OCI-LY3 (cell line): Measurements from ENCODE around the gene EVA1A.

Experiments used
- H2AFZ ChIP-seq: fragments of 200-600, 300-600 bp; shearing (Covaris generic); 2 replicates; pipeline ENCODE4 v1.6.0; 2014; ENCODE audit warnings: antibody characterized with exemption, low read depth, low read length
- H3K27ac ChIP-seq: fragments of 200-600, 300-600 bp; sonication (generic); 2 replicates; pipeline ENCODE4 v1.5.1; 2014; ENCODE audit warnings: mild to moderate bottlenecking, low read length, moderate library complexity, mixed read lengths
- H3K27me3 ChIP-seq: fragments of 200-600, 300-600 bp; sonication (generic); 2 replicates; pipeline ENCODE4 v1.6.1; 2014; ENCODE audit warnings: low read depth, low read length, mixed read lengths
- H3K36me3 ChIP-seq: fragments of 200-600, 300-600 bp; sonication (generic); replicated peaks from 2 replicates; pipeline ENCODE3; 2014; ENCODE audit warnings: low read depth, low read length, mixed read lengths
- H3K4me1 ChIP-seq: fragments of 300-600, 200-600 bp; sonication (generic); 2 replicates; pipeline ENCODE4 v1.6.1; 2014; ENCODE audit warnings: low read length, mixed read lengths
- H3K4me2 ChIP-seq: fragments of 200-600, 300-600 bp; sonication (generic); 2 replicates; pipeline ENCODE4 v1.6.1; 2014; ENCODE audit warnings: low read length, mixed read lengths
- H3K4me3 ChIP-seq: fragments of 300-600, 200-600 bp; sonication (generic); 2 replicates; pipeline ENCODE4 v1.5.1; 2014; ENCODE audit warnings: antibody characterized with exemption, mild to moderate bottlenecking, low read length, moderate library complexity
- H3K79me2 ChIP-seq: fragments of 300-600, 200-600 bp; shearing (Covaris generic); 2 replicates; pipeline ENCODE4 v1.6.1; 2014; ENCODE audit warnings: mild to moderate bottlenecking, low read length, mixed read lengths
- H3K9ac ChIP-seq: fragments of 300-600, 200-600 bp; shearing (Covaris generic); 2 replicates; pipeline ENCODE4 v1.6.0; 2014; ENCODE audit warnings: mild to moderate bottlenecking, low read length, moderate library complexity
- H3K9me3 ChIP-seq: fragments of 200-600, 300-600 bp; shearing (Covaris generic); 2 replicates; pipeline ENCODE4 v1.6.1; 2014; ENCODE audit warnings: low read length, mixed read lengths; ENCODE audit not compliant: insufficient read depth
- H4K20me1 ChIP-seq: fragments of 200-600, 300-600 bp; sonication (generic); 2 replicates; pipeline ENCODE4 v1.6.1; 2016; ENCODE audit warnings: low read length, mixed read lengths; ENCODE audit not compliant: insufficient read depth
- EZH2phosphoT487 ChIP-seq: fragments of 200-600 bp; shearing (Covaris generic); IDR thresholded peaks from 2 replicates; pipeline ENCODE4 v1.6.1; 2018; ENCODE audit warnings: antibody characterized with exemption, mixed run types, low read depth
- TF ChIP-seq, protein P1 (sequence below): fragments of 200-600, 300-600 bp; sonication (generic); IDR thresholded peaks from 2 replicates; pipeline ENCODE4 v1.5.1; 2014; ENCODE audit warnings: antibody characterized with exemption, low read length, low read depth

The EVA1A gene

GRCh38 chr2:75517547-75518230 lies 43.0 kb downstream of the EVA1A start:
- H3K4me1 ChIP-seq, result no peaks in the 10 kb centered on the region
- H3K79me2 ChIP-seq, result no peaks in the 10 kb centered on the region
- no peak overlapping the region for H3K4me3 ChIP-seq
- H3K4me2 ChIP-seq, result no peak overlapping the region
- TF ChIP-seq, protein P1, sequence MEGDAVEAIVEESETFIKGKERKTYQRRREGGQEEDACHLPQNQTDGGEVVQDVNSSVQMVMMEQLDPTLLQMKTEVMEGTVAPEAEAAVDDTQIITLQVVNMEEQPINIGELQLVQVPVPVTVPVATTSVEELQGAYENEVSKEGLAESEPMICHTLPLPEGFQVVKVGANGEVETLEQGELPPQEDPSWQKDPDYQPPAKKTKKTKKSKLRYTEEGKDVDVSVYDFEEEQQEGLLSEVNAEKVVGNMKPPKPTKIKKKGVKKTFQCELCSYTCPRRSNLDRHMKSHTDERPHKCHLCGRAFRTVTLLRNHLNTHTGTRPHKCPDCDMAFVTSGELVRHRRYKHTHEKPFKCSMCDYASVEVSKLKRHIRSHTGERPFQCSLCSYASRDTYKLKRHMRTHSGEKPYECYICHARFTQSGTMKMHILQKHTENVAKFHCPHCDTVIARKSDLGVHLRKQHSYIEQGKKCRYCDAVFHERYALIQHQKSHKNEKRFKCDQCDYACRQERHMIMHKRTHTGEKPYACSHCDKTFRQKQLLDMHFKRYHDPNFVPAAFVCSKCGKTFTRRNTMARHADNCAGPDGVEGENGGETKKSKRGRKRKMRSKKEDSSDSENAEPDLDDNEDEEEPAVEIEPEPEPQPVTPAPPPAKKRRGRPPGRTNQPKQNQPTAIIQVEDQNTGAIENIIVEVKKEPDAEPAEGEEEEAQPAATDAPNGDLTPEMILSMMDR, result no peak
- no peak overlapping the region for H3K9ac ChIP-seq
- H4K20me1 ChIP-seq, result no peaks in the 10 kb centered on the region
- no peaks in the 10 kb centered on the region for H3K36me3 ChIP-seq
- no peak overlapping the region for H3K27ac ChIP-seq
- no peaks in the 10 kb centered on the region for H3K27me3 ChIP-seq
- no peak overlapping the region for H2AFZ ChIP-seq
- no peaks in the 10 kb centered on the region for H3K9me3 ChIP-seq

DNA sequence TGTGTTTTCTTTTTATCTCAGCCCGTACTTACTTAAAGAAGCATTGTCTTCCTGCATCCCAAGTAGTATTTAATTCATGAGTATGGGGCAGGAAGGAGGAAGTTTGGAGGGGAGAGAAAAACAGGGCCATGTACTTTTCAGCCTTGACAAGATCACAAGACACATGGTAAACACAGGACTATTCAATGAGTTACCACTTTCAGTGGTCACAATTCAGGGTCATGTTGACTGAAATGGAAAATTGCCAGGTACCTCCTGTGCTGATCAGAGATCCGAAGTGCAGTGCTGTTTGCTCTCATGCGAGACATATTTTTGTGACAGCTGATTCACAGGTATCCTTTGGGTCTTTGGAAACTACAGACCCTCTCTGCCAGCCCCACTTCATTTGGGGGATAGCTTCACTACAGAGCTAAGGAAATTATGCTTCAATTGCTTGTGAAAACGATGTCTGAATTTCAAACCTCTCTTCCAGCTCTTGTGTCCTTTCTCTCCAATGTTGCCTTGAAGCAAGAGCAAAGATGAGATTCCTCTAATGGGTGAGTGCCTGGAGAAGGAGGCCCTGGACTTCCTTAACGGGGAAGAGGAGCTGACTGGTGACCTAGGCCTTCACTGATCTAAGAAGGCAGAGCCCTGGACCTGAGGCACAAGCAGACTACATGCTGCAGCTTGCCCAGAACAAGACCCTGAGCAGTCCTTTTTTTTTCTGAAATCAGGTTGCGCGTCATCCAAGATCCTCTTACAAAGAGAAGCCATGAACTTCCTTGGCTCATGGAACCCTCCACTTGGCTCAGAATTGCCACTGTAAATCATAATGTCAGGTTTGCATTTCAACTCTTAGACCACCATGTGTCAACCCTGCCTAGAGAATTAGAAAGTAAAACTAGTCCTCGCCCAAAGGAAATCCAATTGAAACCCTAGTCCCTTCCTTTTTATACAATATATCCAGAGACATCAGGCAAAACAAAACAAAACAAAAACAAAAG lies 44.1 kb downstream of the EVA1A start:
- Histone ChIP-seq H4K20me1 (no peaks in the 10 kb centered on the region), H3K36me3 (no peaks in the 10 kb centered on the region), H3K9me3 (no peaks in the 10 kb centered on the region), H3K9ac (no peak overlapping the region), H2AFZ (no peak overlapping the region), H3K27me3 (no peaks in the 10 kb centered on the region), H3K79me2 (no peaks in the 10 kb centered on the region), H3K4me1 (no peaks in the 10 kb centered on the region), H3K4me3 (no peak overlapping the region), H3K4me2 (no peak overlapping the region), H3K27ac (no peak overlapping the region)
- TF ChIP-seq EZH2phosphoT487, result no peak
- TF ChIP-seq, protein P1, result no peak

- Histone ChIP-seq H3K4me3 (no peak overlapping the region), H3K79me2 (no peaks in the 10 kb centered on the region), H3K9ac (no peak overlapping the region), H3K4me1 (no peaks in the 10 kb centered on the region), H3K9me3 (no peaks in the 10 kb centered on the region), H2AFZ (no peak overlapping the region), H3K27ac (no peak overlapping the region), H3K36me3 (no peaks in the 10 kb centered on the region), H4K20me1 (no peaks in the 10 kb centered on the region), H3K27me3 (no peaks in the 10 kb centered on the region), H3K4me2 (no peak overlapping the region)
- TF ChIP-seq, protein P1, result no peak
- TF ChIP-seq EZH2phosphoT487, result no peak
Observed at GRCh38 chr2:75515584-75516368, 45.0 kb downstream of the EVA1A start.
